ENCODE data around the gene CD300LB. TPM values are rescaled to one million over a fixed set of nuclear protein-coding genes. Genes with fewer than 3 reads are reported as not detected.

CD300LB gene
- total RNA-seq, 1 experiment from 2014 or later, result not detected

- CTCF ChIA-PET, result interaction anchor here (1.2 to 1.4 kb wide), 2 partner anchors 101 to 112 kb away, joined by 6 to 9 read pairs; no protein-coding TSS in a partner anchor
- POLR2A ChIA-PET, result no interaction called here
- peaks cover 11% of the 10 kb centered on the region for H3K36me3 Mint-ChIP-seq
- peaks cover 17% of the 10 kb centered on the region for H3K9me3 Mint-ChIP-seq
- H3K4me3 Mint-ChIP-seq, result no peak overlapping the region
- TF ChIP-seq CTCF (IDR thresholded peaks at IDR 0.05) (no peak), ZBTB21 (CRISPR knock-in tag; IDR thresholded peaks at IDR 0.05; ENCODE audit: borderline replicate concordance) (no peak), ARID4B (CRISPR knock-in tag; IDR thresholded peaks at IDR 0.05; ENCODE audit: borderline replicate concordance) (no peak), ZSCAN18 (CRISPR knock-in tag; IDR thresholded peaks at IDR 0.05) (no peak), ATF3 (CRISPR knock-in tag; conservative IDR thresholded peaks at IDR 0.05) (no peak)
- no peaks in the 10 kb centered on the region for H3K4me1 Mint-ChIP-seq
- no peak for ATAC-seq
- peaks cover 21% of the 10 kb centered on the region for H3K27me3 Mint-ChIP-seq (ENCODE audit: low read depth)
- DNase-seq (ENCODE audit: low spot score), result no peak
- no peak overlapping the region for H3K27ac Mint-ChIP-seq
These were observed 51.0 kb downstream of the CD300LB start for GRCh38 chr17:74480290-74480689.

GRCh38 chr17:74478420-74479100, 52.7 kb downstream of the CD300LB start:
- CTCF ChIA-PET, result interaction anchor here (0.7 to 1.4 kb wide), 4 partner anchors 22 to 110 kb away, joined by 3 to 6 read pairs (median 4); no protein-coding TSS in a partner anchor
- DNase-seq (ENCODE audit: low spot score) (no peak), ATAC-seq (no peak)
- Mint-ChIP-seq H3K9me3 (peaks cover 27% of the 10 kb centered on the region), H3K27me3 (ENCODE audit: low read depth) (peaks cover 22% of the 10 kb centered on the region), H3K4me1 (peaks cover 4% of the 10 kb centered on the region), H3K27ac (no peak overlapping the region), H3K36me3 (peaks cover 21% of the 10 kb centered on the region), H3K4me3 (no peak overlapping the region)
- TF ChIP-seq SOX15 (CRISPR knock-in tag; IDR thresholded peaks at IDR 0.05) (no peak), CBFB (CRISPR knock-in tag; IDR thresholded peaks at IDR 0.05; ENCODE audit: low read depth) (no peak), HMGXB4 (CRISPR knock-in tag; IDR thresholded peaks at IDR 0.05) (no peak), FOXP1 (CRISPR knock-in tag; IDR thresholded peaks at IDR 0.05; ENCODE audit: borderline replicate concordance) (no peak), NFATC4 (CRISPR knock-in tag; IDR thresholded peaks at IDR 0.05) (no peak), ERG (CRISPR knock-in tag; IDR thresholded peaks at IDR 0.05) (no peak), ZMAT4 (CRISPR knock-in tag; IDR thresholded peaks at IDR 0.05) (no peak), ZNF425 (CRISPR knock-in tag; conservative IDR thresholded peaks at IDR 0.05) (no peak)
- POLR2A ChIA-PET, result no interaction called here
